ENCODE results near the gene VTI1A.
"Not testable (repeated sequence)": the region's sequence is repeated elsewhere in the genome, so short reads cannot be mapped to it uniquely, and the experiment has no call there.

Gene VTI1A

GRCh38 chr10:112848868-112849430 is 401.9 kb downstream of the VTI1A start:
- H3K27ac ChIP-seq (ENCODE audit: insufficient read depth, low read length, poor library complexity, severe bottlenecking) = no peak overlapping the region
- H3K36me3 ChIP-seq (ENCODE audit: control insufficient read depth, insufficient read depth, low read length) = no peaks in the 10 kb centered on the region
- H3K27me3 ChIP-seq (replicated peaks; ENCODE audit: control insufficient read depth, insufficient read depth, low read length, poor library complexity, severe bottlenecking) = no peaks in the 10 kb centered on the region
- DNase-seq = no peak
- no peaks in the 10 kb centered on the region for H3K4me1 ChIP-seq (ENCODE audit: control insufficient read depth, insufficient read depth, low read length, poor library complexity, severe bottlenecking)
- H3K4me3 ChIP-seq (ENCODE audit: insufficient read depth, low read depth, low read length, poor library complexity, severe bottlenecking) = no peak overlapping the region
- H3K9me3 ChIP-seq (ENCODE audit: control insufficient read depth, low read length) = peaks cover 3% of the 10 kb centered on the region

DNA sequence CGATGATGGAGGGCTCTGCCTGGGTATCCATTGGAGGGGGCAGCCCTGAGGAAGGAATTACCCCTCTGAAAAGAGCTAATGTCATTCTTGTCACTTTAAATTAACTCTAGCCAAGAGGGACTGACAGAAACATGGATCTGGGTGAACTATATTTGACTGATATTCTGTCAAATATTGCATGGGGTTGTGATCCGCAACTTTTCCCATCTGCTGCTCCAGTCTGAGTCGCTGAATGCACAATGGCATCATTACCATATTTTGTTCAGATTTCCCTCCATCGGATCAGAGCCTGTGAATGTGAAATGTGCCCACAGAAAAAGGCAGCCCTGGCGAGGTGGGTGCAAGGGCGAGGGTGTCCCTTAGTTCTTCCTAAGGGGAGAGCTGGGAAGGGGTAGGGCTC is 402.5 kb downstream of the VTI1A start:
- no peak overlapping the region for H3K4me3 ChIP-seq (ENCODE audit: insufficient read depth, low read depth, low read length, poor library complexity, severe bottlenecking)
- DNase-seq = no peak
- no peak overlapping the region for H3K27ac ChIP-seq (ENCODE audit: insufficient read depth, low read length, poor library complexity, severe bottlenecking)
- H3K27me3 ChIP-seq (replicated peaks; ENCODE audit: control insufficient read depth, insufficient read depth, low read length, poor library complexity, severe bottlenecking) = no peaks in the 10 kb centered on the region
- H3K9me3 ChIP-seq (ENCODE audit: control insufficient read depth, low read length) = peaks cover 3% of the 10 kb centered on the region
- no peaks in the 10 kb centered on the region for H3K4me1 ChIP-seq (ENCODE audit: control insufficient read depth, insufficient read depth, low read length, poor library complexity, severe bottlenecking)
- H3K36me3 ChIP-seq (ENCODE audit: control insufficient read depth, insufficient read depth, low read length) = no peaks in the 10 kb centered on the region

DNA sequence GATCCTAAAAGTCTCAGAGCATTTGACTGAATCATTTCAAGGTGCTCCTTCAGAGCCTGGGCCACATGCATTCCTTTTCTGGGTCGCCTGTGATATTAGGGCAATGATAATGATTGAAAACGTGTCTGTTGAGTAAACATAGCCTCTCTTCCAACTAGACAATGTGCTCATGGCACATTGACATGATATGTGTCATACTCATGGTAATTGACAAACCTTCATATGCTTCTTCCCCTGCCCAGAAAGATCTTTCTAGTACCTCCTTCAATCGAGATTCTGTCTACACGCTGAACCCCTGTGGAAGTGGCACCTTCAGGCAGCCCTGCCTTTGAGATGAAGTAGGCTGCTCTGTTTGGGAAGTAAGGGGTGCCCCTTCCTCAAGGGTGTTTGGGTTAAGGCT is 404.2 kb downstream of the VTI1A start:
- H3K27me3 ChIP-seq (replicated peaks; ENCODE audit: control insufficient read depth, insufficient read depth, low read length, poor library complexity, severe bottlenecking) = no peaks in the 10 kb centered on the region
- H3K36me3 ChIP-seq (ENCODE audit: control insufficient read depth, insufficient read depth, low read length) = no peaks in the 10 kb centered on the region

GRCh38 chr10:112851588-112852211 is 404.7 kb downstream of the VTI1A start:
- Histone ChIP-seq H3K4me1 (ENCODE audit: control insufficient read depth, insufficient read depth, low read length, poor library complexity, severe bottlenecking) (no peaks in the 10 kb centered on the region), H3K4me3 (ENCODE audit: insufficient read depth, low read depth, low read length, poor library complexity, severe bottlenecking) (no peak overlapping the region), H3K36me3 (ENCODE audit: control insufficient read depth, insufficient read depth, low read length) (no peaks in the 10 kb centered on the region), H3K27me3 (replicated peaks; ENCODE audit: control insufficient read depth, insufficient read depth, low read length, poor library complexity, severe bottlenecking) (no peaks in the 10 kb centered on the region), H3K27ac (ENCODE audit: insufficient read depth, low read length, poor library complexity, severe bottlenecking) (no peak overlapping the region), H3K9me3 (ENCODE audit: control insufficient read depth, low read length) (peaks cover 3% of the 10 kb centered on the region)
- no peak for DNase-seq

More for the DNA sequence above, 404.2 kb downstream of the VTI1A start:
- Histone ChIP-seq H3K4me1 (ENCODE audit: control insufficient read depth, insufficient read depth, low read length, poor library complexity, severe bottlenecking) (no peaks in the 10 kb centered on the region), H3K9me3 (ENCODE audit: control insufficient read depth, low read length) (peaks cover 3% of the 10 kb centered on the region), H3K27ac (ENCODE audit: insufficient read depth, low read length, poor library complexity, severe bottlenecking) (no peak overlapping the region), H3K4me3 (ENCODE audit: insufficient read depth, low read depth, low read length, poor library complexity, severe bottlenecking) (no peak overlapping the region)
- no peak for DNase-seq

GRCh38 chr10:112852306-112852705 is 405.3 kb downstream of the VTI1A start:
- no peaks in the 10 kb centered on the region for H3K36me3 ChIP-seq (ENCODE audit: control insufficient read depth, insufficient read depth, low read length)
- H3K9me3 ChIP-seq (ENCODE audit: control insufficient read depth, low read length) = peaks cover 3% of the 10 kb centered on the region
- DNase-seq = no peak
- no peaks in the 10 kb centered on the region for H3K27me3 ChIP-seq (replicated peaks; ENCODE audit: control insufficient read depth, insufficient read depth, low read length, poor library complexity, severe bottlenecking)
- no peak overlapping the region for H3K4me3 ChIP-seq (ENCODE audit: insufficient read depth, low read depth, low read length, poor library complexity, severe bottlenecking)
- no peaks in the 10 kb centered on the region for H3K4me1 ChIP-seq (ENCODE audit: control insufficient read depth, insufficient read depth, low read length, poor library complexity, severe bottlenecking)
- no peak overlapping the region for H3K27ac ChIP-seq (ENCODE audit: insufficient read depth, low read length, poor library complexity, severe bottlenecking)

DNA sequence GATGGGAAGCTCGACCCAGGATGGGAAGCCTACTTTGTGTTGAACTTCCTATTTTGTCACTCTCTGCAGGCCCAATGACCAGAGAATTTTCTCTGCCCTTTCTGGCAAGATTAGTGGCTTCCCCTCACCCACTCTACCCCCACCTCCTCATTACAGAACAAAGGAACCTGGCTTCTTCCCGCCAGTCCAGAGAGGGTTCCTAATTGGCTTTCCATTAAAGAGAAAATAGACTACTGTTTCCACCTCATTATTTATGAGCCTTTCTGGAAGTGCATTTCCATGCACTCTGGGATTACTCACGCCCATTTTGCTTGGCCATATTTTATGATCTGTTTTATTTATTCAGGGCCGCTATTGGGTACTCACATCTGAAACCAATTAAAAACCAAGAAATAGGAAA is 408.1 kb downstream of the VTI1A start:
- Histone ChIP-seq H3K4me3 (ENCODE audit: insufficient read depth, low read depth, low read length, poor library complexity, severe bottlenecking) (no peak overlapping the region), H3K27ac (ENCODE audit: insufficient read depth, low read length, poor library complexity, severe bottlenecking) (no peak overlapping the region), H3K9me3 (ENCODE audit: control insufficient read depth, low read length) (no peaks in the 10 kb centered on the region), H3K36me3 (ENCODE audit: control insufficient read depth, insufficient read depth, low read length) (no peaks in the 10 kb centered on the region), H3K27me3 (replicated peaks; ENCODE audit: control insufficient read depth, insufficient read depth, low read length, poor library complexity, severe bottlenecking) (no peaks in the 10 kb centered on the region), H3K4me1 (ENCODE audit: control insufficient read depth, insufficient read depth, low read length, poor library complexity, severe bottlenecking) (no peaks in the 10 kb centered on the region)
- no peak for DNase-seq

- H3K27ac ChIP-seq (ENCODE audit: insufficient read depth, low read length, poor library complexity, severe bottlenecking) = no peak overlapping the region
- H3K9me3 ChIP-seq (ENCODE audit: control insufficient read depth, low read length) = no peaks in the 10 kb centered on the region
- H3K4me1 ChIP-seq (ENCODE audit: control insufficient read depth, insufficient read depth, low read length, poor library complexity, severe bottlenecking) = no peaks in the 10 kb centered on the region
Observed at GRCh38 chr10:112857493-112857892, 410.5 kb downstream of the VTI1A start.

GRCh38 chr10:112858986-112859651 is 412.1 kb downstream of the VTI1A start:
- no peak overlapping the region for H3K4me3 ChIP-seq (ENCODE audit: insufficient read depth, low read depth, low read length, poor library complexity, severe bottlenecking)
- no peaks in the 10 kb centered on the region for H3K27me3 ChIP-seq (replicated peaks; ENCODE audit: control insufficient read depth, insufficient read depth, low read length, poor library complexity, severe bottlenecking)
- H3K4me1 ChIP-seq (ENCODE audit: control insufficient read depth, insufficient read depth, low read length, poor library complexity, severe bottlenecking) = no peaks in the 10 kb centered on the region
- H3K9me3 ChIP-seq (ENCODE audit: control insufficient read depth, low read length) = no peaks in the 10 kb centered on the region
- H3K27ac ChIP-seq (ENCODE audit: insufficient read depth, low read length, poor library complexity, severe bottlenecking) = no peak overlapping the region
- H3K36me3 ChIP-seq (ENCODE audit: control insufficient read depth, insufficient read depth, low read length) = no peaks in the 10 kb centered on the region
- DNase-seq = no peak

More at GRCh38 chr10:112857493-112857892, 410.5 kb downstream of the VTI1A start:
- no peak overlapping the region for H3K4me3 ChIP-seq (ENCODE audit: insufficient read depth, low read depth, low read length, poor library complexity, severe bottlenecking)
- H3K36me3 ChIP-seq (ENCODE audit: control insufficient read depth, insufficient read depth, low read length) = no peaks in the 10 kb centered on the region
- DNase-seq = no peak
- no peaks in the 10 kb centered on the region for H3K27me3 ChIP-seq (replicated peaks; ENCODE audit: control insufficient read depth, insufficient read depth, low read length, poor library complexity, severe bottlenecking)

DNA sequence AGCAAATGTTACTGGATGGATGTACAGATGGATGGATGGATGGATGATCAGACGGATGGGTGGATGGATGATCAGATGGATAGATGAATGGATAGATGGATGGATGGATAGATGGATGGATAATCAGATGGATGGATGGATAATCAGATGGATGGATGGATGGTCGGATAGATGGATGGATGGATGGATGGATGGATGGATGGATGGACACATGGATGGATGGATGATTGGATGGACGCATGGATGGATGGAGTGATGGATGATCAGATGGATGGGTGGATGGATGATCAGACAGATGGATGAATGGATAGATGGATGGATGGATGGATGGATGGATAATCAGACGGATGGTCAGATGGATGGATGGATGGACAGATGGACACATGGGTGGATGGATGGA is 412.8 kb downstream of the VTI1A start:
- H3K36me3 ChIP-seq (ENCODE audit: control insufficient read depth, insufficient read depth, low read length) = no peaks in the 10 kb centered on the region
- H3K4me1 ChIP-seq (ENCODE audit: control insufficient read depth, insufficient read depth, low read length, poor library complexity, severe bottlenecking) = no peaks in the 10 kb centered on the region
- H3K4me3 ChIP-seq (ENCODE audit: insufficient read depth, low read depth, low read length, poor library complexity, severe bottlenecking) = no peak overlapping the region
- DNase-seq = no peak
- H3K27me3 ChIP-seq (replicated peaks; ENCODE audit: control insufficient read depth, insufficient read depth, low read length, poor library complexity, severe bottlenecking) = no peaks in the 10 kb centered on the region
- no peak overlapping the region for H3K27ac ChIP-seq (ENCODE audit: insufficient read depth, low read length, poor library complexity, severe bottlenecking)
- no peaks in the 10 kb centered on the region for H3K9me3 ChIP-seq (ENCODE audit: control insufficient read depth, low read length)

DNA sequence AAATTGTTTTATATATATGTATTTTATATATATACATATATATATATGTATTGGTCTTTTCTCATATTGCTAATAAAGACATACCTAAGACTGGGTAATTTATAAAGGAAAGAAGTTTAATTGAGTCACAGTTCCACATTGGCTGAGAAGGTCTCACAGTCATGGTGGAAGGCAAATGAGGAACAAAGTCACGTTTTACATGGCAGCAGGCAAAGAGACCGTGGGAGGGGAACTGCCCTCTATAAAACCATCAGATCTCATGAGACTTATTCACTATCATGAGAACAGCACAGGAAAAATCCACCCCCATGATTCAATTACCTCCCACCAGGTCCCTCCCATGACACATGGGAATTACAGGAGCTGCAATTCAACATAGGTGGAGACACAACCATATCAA is 416.4 kb downstream of the VTI1A start:
- not testable (repeated sequence) for H3K9me3 ChIP-seq (ENCODE audit: control insufficient read depth, low read length); H3K4me3 ChIP-seq (ENCODE audit: insufficient read depth, low read depth, low read length, poor library complexity, severe bottlenecking); H3K27ac ChIP-seq (ENCODE audit: insufficient read depth, low read length, poor library complexity, severe bottlenecking); H3K36me3 ChIP-seq (ENCODE audit: control insufficient read depth, insufficient read depth, low read length); H3K4me1 ChIP-seq (ENCODE audit: control insufficient read depth, insufficient read depth, low read length, poor library complexity, severe bottlenecking); DNase-seq; H3K27me3 ChIP-seq (replicated peaks; ENCODE audit: control insufficient read depth, insufficient read depth, low read length, poor library complexity, severe bottlenecking)

Measured in effector memory CD4-positive, alpha-beta T cell (primary cell).